GM18867 (cell line): ENCODE results near the gene NUDT9.
A peak's percentile ranks its signal among the peaks of the same experiment; 100 is the strongest.
"Not testable (repeated sequence)": the region's sequence is repeated elsewhere in the genome, so short reads cannot be mapped to it uniquely, and the experiment has no call there.

ENCODE experiments used
- ATAC-seq: cut with Tn5 transposase; IDR thresholded peaks from one replicate; pipeline ENCODE4 v1.9.1; 2021; ENCODE audit warnings: mild to moderate bottlenecking, moderate library complexity; ENCODE audit not compliant: unreplicated experiment

NUDT9 gene

GRCh38 chr4:87422104-87423052, at the start of gene NUDT9:
NUDT9 (plus strand) TSS chr4:87422573; CDS start chr4:87422906, 333 bp downstream.
- ATAC-seq: peak; percentile 88

DNA sequence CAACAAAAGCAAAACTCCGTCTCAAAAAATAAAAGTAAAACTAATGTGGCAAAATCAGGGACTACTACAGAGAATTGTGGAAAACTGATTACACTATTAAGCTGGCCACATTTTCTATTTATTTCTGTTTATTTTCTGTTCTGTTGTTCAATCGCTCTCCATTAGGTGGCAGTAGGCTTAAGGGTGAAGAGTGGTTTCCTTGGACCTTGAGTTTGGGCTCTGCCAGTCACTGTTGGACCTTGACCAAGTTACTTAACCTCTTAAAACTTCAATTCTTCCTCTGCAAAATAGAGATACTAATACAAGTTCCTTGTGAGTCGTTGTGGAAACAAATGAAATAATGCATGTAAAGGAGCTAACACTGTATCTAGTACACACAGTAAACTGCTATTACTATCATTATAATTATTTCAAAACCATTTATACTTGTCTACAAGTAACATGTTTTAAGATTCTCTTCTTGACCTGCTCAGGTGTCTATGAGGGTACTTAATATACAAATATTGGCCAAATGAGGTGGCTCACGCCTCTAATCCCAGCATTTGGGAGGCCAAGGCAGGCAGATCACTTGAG, 46.6 kb upstream of the NUDT9 start:
- peak; percentile 83 for ATAC-seq

DNA sequence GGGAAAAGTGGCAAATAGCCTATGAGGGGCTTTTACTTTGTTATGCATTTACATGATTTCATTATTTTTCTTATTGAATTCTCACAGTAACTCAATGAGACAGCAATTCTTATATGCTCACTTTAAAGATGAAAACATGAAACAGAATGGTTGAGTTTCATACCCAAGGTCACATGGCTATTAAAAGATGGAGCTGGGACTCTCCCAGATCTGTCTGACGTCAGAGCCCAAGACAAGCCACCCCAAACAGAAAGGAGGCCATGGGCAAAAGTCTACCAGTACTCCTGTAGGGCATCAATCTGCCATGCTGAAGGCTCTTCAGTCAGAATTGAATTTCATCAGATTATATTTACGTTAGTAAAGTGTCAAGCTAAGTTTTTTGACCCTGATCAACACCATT, 44.6 kb upstream of the NUDT9 start:
- no peak for ATAC-seq

GRCh38 chr4:87382116-87382515, 40.3 kb upstream of the NUDT9 start:
- no peak for ATAC-seq

GRCh38 chr4:87382931-87383330, 39.4 kb upstream of the NUDT9 start:
- ATAC-seq: no peak

DNA sequence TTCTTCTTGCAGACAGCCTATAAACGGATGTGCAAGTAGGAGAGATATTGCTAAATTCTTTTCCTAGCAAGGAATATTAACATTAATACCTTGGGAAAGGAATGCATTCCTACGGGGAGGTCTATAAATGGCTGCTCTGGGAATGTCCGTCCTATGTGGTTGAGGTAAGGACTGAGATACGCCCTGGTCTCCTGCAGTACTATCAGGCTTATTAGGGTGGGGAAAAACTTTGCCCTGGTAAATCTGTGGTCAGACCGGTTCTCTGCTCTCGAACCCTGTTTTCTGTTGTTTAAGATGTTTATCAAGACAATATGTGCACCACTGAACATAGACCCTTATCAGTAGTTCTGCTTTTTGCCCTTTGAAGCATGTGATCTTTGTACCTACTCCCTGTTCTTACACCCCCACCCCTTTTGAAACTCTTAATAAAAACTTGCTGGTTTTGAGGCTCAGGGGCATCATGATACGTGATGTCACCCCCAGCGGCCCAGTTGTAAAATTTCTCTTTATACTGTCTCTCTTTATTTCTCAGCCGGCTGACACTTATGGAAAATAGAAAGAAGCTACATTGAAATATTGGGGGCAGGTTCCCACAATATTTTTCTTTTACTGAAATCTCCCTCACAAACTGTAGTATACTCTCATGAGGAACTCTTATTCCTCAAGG, 37.8 kb upstream of the NUDT9 start:
- ATAC-seq: not testable (repeated sequence)

- no peak for ATAC-seq
These were observed 35.1 kb upstream of the NUDT9 start for GRCh38 chr4:87387237-87387636.

DNA sequence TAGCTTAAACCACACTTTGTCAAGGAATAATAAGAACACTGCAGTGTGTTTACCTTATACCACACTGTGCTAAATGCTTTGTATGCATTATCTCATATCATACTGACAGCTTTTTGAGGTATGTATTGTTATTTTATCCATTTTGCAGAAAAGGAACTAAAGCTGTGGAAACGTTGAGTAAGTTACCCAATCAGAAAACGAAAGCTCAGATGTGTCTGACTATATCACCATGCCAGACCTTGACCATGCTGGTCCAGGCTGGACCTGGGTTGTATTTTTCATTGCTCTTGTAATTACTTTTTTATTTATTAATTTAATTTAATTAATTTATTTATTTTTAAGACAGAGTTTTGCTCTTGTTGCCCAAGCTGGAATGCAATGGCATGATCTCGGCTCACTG, 33.5 kb upstream of the NUDT9 start:
- peak; percentile 21 for ATAC-seq

DNA sequence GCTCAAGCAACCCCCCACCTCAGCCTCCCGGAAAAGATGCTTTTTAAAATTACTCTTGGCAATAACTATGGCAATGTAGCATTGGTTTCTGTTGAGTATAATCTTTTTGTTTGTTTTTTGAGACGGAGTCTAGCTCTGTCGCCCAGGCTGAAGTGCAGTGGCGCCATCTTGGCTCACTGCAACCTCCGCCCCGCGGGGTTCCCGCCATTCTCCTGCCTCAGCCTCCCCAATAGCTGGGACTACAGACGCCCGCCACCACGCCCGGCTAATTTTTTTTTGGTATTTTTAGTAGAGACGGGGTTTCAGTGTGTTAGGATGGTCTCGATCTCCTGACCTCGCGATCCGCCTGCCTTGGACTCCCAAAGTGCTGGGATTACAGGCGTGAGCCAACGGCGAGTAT, 32.3 kb upstream of the NUDT9 start:
- not testable (repeated sequence) for ATAC-seq

- ATAC-seq: peak; percentile 4
These were observed 31.9 kb upstream of the NUDT9 start for GRCh38 chr4:87390551-87390890.

DNA sequence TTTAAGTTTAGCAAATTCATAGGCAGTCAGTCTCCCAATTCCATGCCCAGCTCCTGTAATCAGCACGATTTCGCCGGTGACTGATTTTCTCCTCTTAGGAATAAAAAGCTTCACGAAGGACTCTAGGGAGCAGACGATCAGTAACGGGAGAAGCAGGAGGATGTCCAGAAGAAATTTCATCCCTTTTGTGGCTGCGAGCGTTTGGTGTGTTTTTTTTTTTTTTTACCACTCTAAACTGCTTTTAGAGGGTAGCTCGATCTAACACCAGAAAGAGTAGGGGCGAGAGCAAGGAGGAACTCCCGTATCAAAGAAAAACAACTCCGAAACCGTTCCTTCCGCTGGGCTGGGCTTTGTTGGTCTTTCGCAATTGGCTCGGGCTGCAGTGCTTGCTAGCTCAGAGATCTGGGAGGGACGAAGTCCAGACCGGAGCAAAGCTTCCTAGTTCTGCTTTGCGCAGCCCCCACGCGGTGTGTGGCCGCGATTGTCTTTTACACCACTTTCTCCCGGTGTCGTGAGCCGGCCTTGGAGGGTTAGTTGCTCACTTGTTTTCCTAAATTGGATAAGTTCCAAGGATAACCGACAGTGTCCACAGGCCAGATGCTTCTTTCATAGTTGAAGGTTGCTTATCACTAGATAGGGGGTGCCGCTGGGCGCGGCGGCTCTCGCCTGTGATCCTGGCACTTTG, 31.3 kb upstream of the NUDT9 start, which contains the start of gene HSD17B11:
Gene HSD17B11 (minus strand): TSS at position 298 of the 685 bp plus-strand sequence. CDS start 118 bp downstream, at position 180.
- ATAC-seq: peak; percentile 98

DNA sequence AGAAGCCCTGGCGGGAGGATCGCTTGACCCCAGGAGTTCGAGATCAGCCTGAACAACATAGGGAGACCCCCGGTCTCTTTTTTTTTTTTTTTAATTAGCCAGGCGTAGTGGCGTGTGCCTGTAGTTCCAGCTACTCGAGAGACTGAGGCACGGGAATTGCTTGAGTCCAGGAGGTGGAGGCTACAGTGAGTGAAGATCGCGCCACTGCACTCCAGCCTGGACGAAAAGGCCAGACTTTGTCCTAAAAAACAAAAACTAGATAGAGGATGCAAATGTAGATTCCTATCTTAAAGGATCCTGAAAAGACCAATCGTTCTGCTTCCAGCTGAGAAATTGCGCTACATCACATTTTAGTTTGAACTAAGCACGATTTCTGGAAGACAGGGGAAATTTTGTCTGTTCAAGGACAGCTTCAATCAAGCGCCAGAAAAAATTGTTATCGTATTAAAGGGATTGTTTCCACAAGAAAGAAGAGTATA, 30.8 kb upstream of the NUDT9 start:
- ATAC-seq: peak; percentile 5

GRCh38 chr4:87392183-87392582, 30.2 kb upstream of the NUDT9 start:
- no peak for ATAC-seq

DNA sequence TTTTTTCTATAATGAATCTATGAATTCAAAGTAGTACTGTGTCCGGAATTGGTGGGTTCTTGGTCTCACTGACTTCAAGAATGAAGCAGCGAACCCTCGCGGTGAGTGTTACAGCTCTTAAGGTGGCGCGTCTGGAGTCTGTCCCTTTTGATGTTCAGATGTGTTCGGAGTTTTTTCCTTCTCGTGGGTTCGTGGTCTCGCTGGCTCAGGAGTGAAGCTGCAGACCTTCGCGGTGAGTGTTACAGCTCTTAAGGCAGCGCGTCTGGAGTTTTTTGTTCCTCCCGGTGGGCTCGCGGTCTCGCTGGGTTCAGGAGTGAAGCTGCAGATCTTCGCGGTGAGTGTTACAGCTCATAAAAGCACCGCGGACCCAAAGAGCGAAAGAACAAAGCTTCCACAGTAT, 27.3 kb upstream of the NUDT9 start:
- ATAC-seq: not testable (repeated sequence)

DNA sequence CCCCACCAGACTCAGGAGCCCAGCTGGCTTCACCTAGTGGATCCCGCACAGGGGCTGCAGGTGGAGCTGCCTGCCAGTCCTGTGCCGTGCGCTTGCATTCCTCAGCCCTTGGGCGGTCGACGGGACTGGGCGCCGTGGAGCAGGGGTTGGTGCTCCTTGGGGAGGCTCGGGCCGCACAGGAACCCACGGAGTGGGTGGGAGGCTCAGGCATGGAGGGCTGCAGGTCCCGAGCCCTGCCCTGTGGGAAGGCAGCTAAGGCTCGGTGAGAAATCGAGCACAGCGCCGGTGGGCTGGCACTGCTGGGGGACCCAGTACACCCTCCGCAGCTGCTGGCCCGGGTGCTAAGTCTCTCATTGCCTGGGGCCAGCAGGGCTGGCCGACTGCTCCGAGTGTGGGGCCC, 26.5 kb upstream of the NUDT9 start:
- ATAC-seq: not testable (repeated sequence)

DNA sequence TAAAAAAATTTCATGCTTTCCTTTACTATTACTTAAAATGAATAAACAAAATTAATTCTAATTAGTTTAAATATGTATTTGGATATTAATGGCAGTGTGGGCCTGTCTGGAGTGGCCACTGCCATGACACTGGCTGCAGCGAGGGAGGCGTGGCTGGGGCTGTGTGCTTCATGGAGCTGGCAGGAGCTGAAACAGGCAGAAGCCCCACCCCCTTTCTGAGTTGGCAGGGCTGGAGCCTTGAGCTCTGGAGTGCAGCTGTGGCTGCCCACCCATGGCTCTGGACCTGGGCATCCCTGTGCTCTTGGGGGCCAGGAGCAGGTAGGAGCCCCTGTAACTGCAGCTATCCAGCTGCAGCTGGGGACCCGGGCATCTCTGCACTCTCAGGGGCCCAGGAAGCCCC, 23.2 kb upstream of the NUDT9 start:
- no peak for ATAC-seq

DNA sequence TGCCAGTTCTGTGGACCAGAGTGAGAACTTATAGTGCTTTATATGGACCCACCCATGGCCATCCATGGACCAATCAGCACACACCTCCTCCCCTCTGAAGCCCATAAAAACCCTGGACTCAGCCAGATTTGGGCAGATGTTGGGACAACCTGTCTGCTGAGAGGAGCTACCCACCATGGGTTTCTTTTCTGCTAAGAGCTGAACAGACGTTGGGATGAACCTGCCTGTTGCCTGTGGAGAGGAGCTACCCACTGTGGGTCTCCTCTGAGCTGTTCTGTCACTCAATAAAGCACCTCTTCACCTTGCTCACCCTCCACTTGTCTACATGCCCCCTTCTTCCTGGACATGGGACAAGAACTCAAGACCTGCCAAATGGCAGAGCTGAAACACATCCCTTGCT, 22.4 kb upstream of the NUDT9 start:
- no peak for ATAC-seq

GRCh38 chr4:87403732-87404131, 18.6 kb upstream of the NUDT9 start:
- ATAC-seq: not testable (repeated sequence)

DNA sequence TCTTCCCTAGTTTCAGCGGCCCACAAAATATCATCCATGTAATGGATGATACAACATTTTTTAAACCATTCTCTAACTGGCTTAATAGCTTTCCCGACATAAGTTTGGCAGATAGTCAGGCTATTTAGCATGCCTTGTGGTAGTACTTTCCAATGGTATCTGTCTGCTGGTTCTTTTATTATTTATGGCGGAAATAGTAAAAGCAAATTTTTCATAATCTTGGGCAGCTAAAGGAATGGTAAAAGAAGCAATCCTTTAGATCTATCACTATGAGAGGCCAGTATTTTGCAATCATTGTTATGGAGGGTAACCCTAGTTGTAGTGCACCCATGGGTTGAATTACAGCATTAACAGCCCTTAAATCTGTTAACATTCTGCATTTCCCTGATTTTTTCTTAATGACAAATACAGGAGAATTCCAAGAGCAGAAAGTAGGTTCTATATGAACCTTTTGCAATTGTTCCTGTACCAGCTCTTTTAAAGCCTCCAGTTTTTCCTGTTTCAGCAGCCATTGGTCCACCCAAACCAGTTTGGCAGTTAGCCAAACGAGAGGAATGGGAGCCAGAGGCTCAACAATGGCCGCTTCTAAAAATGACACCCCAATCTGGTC, 17.1 kb upstream of the NUDT9 start:
- ATAC-seq: no peak

- peak; percentile 62 for ATAC-seq
These were observed 15.9 kb upstream of the NUDT9 start for GRCh38 chr4:87406462-87406861.
